ENCODE measurements around the gene PAQR9.

GRCh38 chr3:142999881-143000280 is 36.4 kb upstream of the PAQR9 start:
- TF ChIP-seq POLR2A (IDR thresholded peaks at IDR 0.05) (no peak), CTCF (IDR thresholded peaks at IDR 0.05) (no peak)

Measured in heart left ventricle (tissue), 13 donors.